Hepatocyte (in vitro differentiated cells): ENCODE results near the gene RAB8A. TPM values are rescaled to one million over a fixed set of nuclear protein-coding genes. Genes with fewer than 3 reads are reported as not detected.

Experiments
- DNase-seq: peaks from one replicate; pipeline ENCODE4 v3.0.0-alpha.2; 2016; ENCODE audit warnings: low spot score
- H2AFZ ChIP-seq: fragments of 200-600 bp; sonication (generic); 2 replicates; pipeline ENCODE4 v1.6.0; 2016; ENCODE audit warnings: antibody characterized with exemption, mild to moderate bottlenecking
- H3K27ac ChIP-seq: fragments of 200-600 bp; sonication (generic); 2 replicates; pipeline ENCODE4 v1.5.1; 2016; ENCODE audit warnings: mild to moderate bottlenecking
- H3K27me3 ChIP-seq: fragments of 200-600 bp; sonication (generic); 2 replicates; pipeline ENCODE4 v1.6.1; 2016
- H3K36me3 ChIP-seq: fragments of 200-600 bp; sonication (generic); replicated peaks from 2 replicates; pipeline ENCODE4 v1.5.1; 2016; ENCODE audit warnings: low read depth; ENCODE audit not compliant: insufficient read depth
- H3K4me1 ChIP-seq: fragments of 200-600 bp; sonication (generic); 2 replicates; pipeline ENCODE4 v1.5.1; 2016; ENCODE audit warnings: mild to moderate bottlenecking, moderate library complexity; ENCODE audit not compliant: insufficient read depth
- H3K4me2 ChIP-seq: fragments of 200-600 bp; sonication (generic); 2 replicates; pipeline ENCODE4 v1.6.0; 2016
- H3K4me3 ChIP-seq: fragments of 200-600 bp; sonication (generic); 2 replicates; pipeline ENCODE4 v1.5.1; 2016; ENCODE audit warnings: mild to moderate bottlenecking
- H3K79me2 ChIP-seq: fragments of 200-600 bp; sonication (generic); 2 replicates; pipeline ENCODE4 v1.6.0; 2017; ENCODE audit warnings: mild to moderate bottlenecking
- H3K9me2 ChIP-seq: fragments of 200-600 bp; sonication (generic); replicated peaks from 2 replicates; pipeline ENCODE4 v1.6.0; 2017; ENCODE audit warnings: mild to moderate bottlenecking; ENCODE audit not compliant: insufficient read depth
- H3K9me3 ChIP-seq: fragments of 200-600 bp; sonication (generic); 2 replicates; pipeline ENCODE4 v1.5.1; 2016; ENCODE audit warnings: low read depth, mild to moderate bottlenecking
- H4K20me1 ChIP-seq: fragments of 200-600 bp; sonication (generic); 2 replicates; pipeline ENCODE4 v1.6.0; 2016; ENCODE audit warnings: mild to moderate bottlenecking; ENCODE audit not compliant: insufficient read depth, poor library complexity, severe bottlenecking
- EZH2 ChIP-seq: fragments of 200-600 bp; sonication (generic); IDR thresholded peaks from 2 replicates; pipeline ENCODE4 v1.6.1; 2016; ENCODE audit warnings: antibody characterized with exemption, mild to moderate bottlenecking, borderline replicate concordance
- EZH2phosphoT487 ChIP-seq: fragments of 200-600 bp; sonication (generic); IDR thresholded peaks from one replicate; pipeline ENCODE4 v1.6.1; 2018; ENCODE audit warnings: antibody characterized with exemption, mild to moderate bottlenecking, low read depth, moderate library complexity; ENCODE audit not compliant: unreplicated experiment, severe bottlenecking
- WGBS: methylation state at CpG from one replicate; pipeline ENCODE4 v1.1.6; 2016; ENCODE audit warnings: low lambda C conversion rate; ENCODE audit errors: missing lambda C conversion rate; 5-methylcytosine and 5-hydroxymethylcytosine counted together
- polyA plus RNA-seq: library from polyadenylated mRNA; unstranded; fragments of >200 nt; fragmentation: Nextera tagmentation; extraction: Ambion mirVana; gene quantifications from 2 replicates; pipeline ENCODE4 v1.2.1, GENCODE V29; 2016
- total RNA-seq: library from RNA; depleted of rRNA; stranded (reverse); fragments of >200 nt; gene quantifications from 2 replicates; pipeline ENCODE4 v1.2.3, GENCODE V29; 2014
- TF ChIP-seq, protein P1 (sequence below): fragments of 200-600 bp; sonication (generic); IDR thresholded peaks from 2 replicates; pipeline ENCODE4 v1.5.1; 2016; ENCODE audit warnings: antibody characterized with exemption, mild to moderate bottlenecking; ENCODE audit not compliant: poor library complexity

The RAB8A gene
- total and polyA plus RNA-seq, 2 experiments from 2014 or later = 60.2 to 89.5 TPM

DNA sequence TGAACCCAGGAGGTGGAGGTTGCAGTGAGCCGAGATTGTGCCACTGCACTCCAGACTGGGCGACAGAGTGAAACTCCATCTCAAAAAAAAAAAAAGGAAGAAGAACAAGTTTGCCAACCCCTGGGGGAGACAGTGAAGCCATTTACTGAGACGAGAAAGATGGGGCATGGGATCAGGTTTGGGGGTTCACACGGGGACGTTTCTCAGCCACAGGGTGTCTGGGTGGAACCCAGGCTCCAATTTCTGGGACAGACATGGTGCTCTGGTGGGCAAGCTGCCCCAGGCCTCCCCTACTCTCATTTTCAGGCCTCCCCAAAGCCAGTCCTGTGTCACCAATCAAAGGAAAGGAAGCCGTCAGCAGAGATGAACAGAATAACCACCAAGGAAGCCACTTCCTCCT is 45.2 kb downstream of the RAB8A start:
- WGBS = 92% methylated on average over 6 of the region's 6 CpGs
- H3K4me2 ChIP-seq = no peak overlapping the region
- DNase-seq = no peak
- no peaks in the 10 kb centered on the region for H3K79me2 ChIP-seq
- no peaks in the 10 kb centered on the region for H3K9me3 ChIP-seq
- H3K4me1 ChIP-seq = no peaks in the 10 kb centered on the region
- H4K20me1 ChIP-seq = no peaks in the 10 kb centered on the region
- H2AFZ ChIP-seq = no peak overlapping the region
- no peaks in the 10 kb centered on the region for H3K9me2 ChIP-seq
- H3K36me3 ChIP-seq = no peaks in the 10 kb centered on the region
- no peak overlapping the region for H3K27ac ChIP-seq
- H3K4me3 ChIP-seq = no peak overlapping the region
- no peaks in the 10 kb centered on the region for H3K27me3 ChIP-seq
- no peak for TF ChIP-seq EZH2phosphoT487
- TF ChIP-seq, protein P1, sequence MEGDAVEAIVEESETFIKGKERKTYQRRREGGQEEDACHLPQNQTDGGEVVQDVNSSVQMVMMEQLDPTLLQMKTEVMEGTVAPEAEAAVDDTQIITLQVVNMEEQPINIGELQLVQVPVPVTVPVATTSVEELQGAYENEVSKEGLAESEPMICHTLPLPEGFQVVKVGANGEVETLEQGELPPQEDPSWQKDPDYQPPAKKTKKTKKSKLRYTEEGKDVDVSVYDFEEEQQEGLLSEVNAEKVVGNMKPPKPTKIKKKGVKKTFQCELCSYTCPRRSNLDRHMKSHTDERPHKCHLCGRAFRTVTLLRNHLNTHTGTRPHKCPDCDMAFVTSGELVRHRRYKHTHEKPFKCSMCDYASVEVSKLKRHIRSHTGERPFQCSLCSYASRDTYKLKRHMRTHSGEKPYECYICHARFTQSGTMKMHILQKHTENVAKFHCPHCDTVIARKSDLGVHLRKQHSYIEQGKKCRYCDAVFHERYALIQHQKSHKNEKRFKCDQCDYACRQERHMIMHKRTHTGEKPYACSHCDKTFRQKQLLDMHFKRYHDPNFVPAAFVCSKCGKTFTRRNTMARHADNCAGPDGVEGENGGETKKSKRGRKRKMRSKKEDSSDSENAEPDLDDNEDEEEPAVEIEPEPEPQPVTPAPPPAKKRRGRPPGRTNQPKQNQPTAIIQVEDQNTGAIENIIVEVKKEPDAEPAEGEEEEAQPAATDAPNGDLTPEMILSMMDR = no peak
- TF ChIP-seq EZH2 = no peak

- Histone ChIP-seq H3K9me2 (no peaks in the 10 kb centered on the region), H3K27ac (no peak overlapping the region), H3K27me3 (no peaks in the 10 kb centered on the region), H3K79me2 (no peaks in the 10 kb centered on the region), H2AFZ (no peak overlapping the region), H3K4me1 (no peaks in the 10 kb centered on the region), H3K4me2 (no peak overlapping the region), H4K20me1 (no peaks in the 10 kb centered on the region), H3K4me3 (no peak overlapping the region), H3K36me3 (no peaks in the 10 kb centered on the region), H3K9me3 (no peaks in the 10 kb centered on the region)
- TF ChIP-seq, protein P1 = no peak
- TF ChIP-seq EZH2 = no peak
- no peak for TF ChIP-seq EZH2phosphoT487
- 90% methylated on average over 10 of the region's 10 CpGs for WGBS
- no peak for DNase-seq
Measured at GRCh38 chr19:16157601-16158000, 45.9 kb downstream of the RAB8A start.

GRCh38 chr19:16159655-16160054 is 48.0 kb downstream of the RAB8A start:
- no peaks in the 10 kb centered on the region for H4K20me1 ChIP-seq
- no peak overlapping the region for H3K4me2 ChIP-seq
- no peak overlapping the region for H3K27ac ChIP-seq
- no peak for TF ChIP-seq EZH2phosphoT487
- TF ChIP-seq, protein P1 = no peak
- TF ChIP-seq EZH2 = no peak
- H3K79me2 ChIP-seq = no peaks in the 10 kb centered on the region
- no peak for DNase-seq
- no peaks in the 10 kb centered on the region for H3K9me3 ChIP-seq
- no peak overlapping the region for H2AFZ ChIP-seq
- H3K36me3 ChIP-seq = no peaks in the 10 kb centered on the region
- H3K4me3 ChIP-seq = no peak overlapping the region
- WGBS = 93% methylated on average over 5 of the region's 5 CpGs
- H3K27me3 ChIP-seq = no peaks in the 10 kb centered on the region
- no peaks in the 10 kb centered on the region for H3K4me1 ChIP-seq
- no peaks in the 10 kb centered on the region for H3K9me2 ChIP-seq

- no peaks in the 10 kb centered on the region for H3K27me3 ChIP-seq
- H3K4me2 ChIP-seq = no peak overlapping the region
- TF ChIP-seq EZH2 = no peak
- TF ChIP-seq, protein P1 = no peak
- TF ChIP-seq EZH2phosphoT487 = no peak
- no peaks in the 10 kb centered on the region for H3K9me2 ChIP-seq
- H4K20me1 ChIP-seq = no peaks in the 10 kb centered on the region
- H3K36me3 ChIP-seq = no peaks in the 10 kb centered on the region
- WGBS = 76% methylated on average over 6 of the region's 6 CpGs
- H3K9me3 ChIP-seq = no peaks in the 10 kb centered on the region
- no peak overlapping the region for H3K4me3 ChIP-seq
- no peaks in the 10 kb centered on the region for H3K79me2 ChIP-seq
- H3K27ac ChIP-seq = no peak overlapping the region
- no peak for DNase-seq
- no peaks in the 10 kb centered on the region for H3K4me1 ChIP-seq
- H2AFZ ChIP-seq = no peak overlapping the region
Measured at GRCh38 chr19:16160445-16160942, 48.8 kb downstream of the RAB8A start.
